GM10266 (cell line): ENCODE results near the gene PARD3B.

Experiments used
- DNase-seq: peaks from one replicate; pipeline ENCODE4 v3.0.0; 2012; ENCODE audit errors: extremely low spot score
- TF ChIP-seq, protein P1 (sequence below): IDR thresholded peaks from 2 replicates; pipeline ENCODE4 v1.5.1; 2012; ENCODE audit warnings: mild to moderate bottlenecking, low read depth; ENCODE audit not compliant: control insufficient read depth, insufficient read depth; ENCODE audit errors: missing control alignments

The PARD3B gene

DNA sequence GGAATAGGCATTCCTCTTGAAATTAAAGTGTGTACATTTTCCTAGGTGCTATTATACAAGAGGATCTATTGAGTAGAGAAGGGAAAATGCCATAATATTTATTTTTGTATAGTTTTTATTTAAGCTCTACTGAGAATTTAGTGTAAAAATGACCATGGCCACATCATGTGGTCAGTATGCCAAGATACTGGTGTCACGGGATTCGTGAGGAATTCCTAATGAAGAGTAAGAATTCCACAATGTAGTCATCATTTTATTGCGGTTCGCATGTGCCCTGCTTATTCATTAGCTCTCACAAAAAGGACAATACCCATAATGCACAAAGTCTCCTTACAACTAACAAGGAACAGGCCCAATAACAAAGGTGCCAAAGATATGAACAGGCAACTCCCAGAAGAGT, 39.3 kb upstream of the PARD3B start:
- TF ChIP-seq, protein P1, sequence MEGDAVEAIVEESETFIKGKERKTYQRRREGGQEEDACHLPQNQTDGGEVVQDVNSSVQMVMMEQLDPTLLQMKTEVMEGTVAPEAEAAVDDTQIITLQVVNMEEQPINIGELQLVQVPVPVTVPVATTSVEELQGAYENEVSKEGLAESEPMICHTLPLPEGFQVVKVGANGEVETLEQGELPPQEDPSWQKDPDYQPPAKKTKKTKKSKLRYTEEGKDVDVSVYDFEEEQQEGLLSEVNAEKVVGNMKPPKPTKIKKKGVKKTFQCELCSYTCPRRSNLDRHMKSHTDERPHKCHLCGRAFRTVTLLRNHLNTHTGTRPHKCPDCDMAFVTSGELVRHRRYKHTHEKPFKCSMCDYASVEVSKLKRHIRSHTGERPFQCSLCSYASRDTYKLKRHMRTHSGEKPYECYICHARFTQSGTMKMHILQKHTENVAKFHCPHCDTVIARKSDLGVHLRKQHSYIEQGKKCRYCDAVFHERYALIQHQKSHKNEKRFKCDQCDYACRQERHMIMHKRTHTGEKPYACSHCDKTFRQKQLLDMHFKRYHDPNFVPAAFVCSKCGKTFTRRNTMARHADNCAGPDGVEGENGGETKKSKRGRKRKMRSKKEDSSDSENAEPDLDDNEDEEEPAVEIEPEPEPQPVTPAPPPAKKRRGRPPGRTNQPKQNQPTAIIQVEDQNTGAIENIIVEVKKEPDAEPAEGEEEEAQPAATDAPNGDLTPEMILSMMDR: no peak
- DNase-seq: no peak

DNA sequence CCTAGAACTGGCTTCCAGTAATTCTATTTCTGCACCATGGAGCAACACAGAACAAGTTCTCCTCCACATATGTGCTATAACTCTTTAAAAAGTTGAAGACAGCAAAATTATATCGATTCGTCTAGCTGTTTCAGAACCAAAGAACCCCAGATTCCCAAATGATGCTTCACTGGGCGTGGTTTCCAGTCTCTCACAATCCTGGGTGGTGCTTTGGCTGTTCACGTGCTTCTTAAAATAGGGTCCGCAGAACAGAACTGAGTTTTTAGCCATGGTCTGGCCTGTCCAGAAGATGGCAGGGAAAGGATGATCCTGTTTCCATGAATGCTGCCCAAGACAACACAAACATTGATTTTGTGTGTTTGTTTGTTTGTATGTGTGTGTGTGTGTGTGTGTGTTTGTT, 37.6 kb upstream of the PARD3B start:
- DNase-seq: no peak

DNA sequence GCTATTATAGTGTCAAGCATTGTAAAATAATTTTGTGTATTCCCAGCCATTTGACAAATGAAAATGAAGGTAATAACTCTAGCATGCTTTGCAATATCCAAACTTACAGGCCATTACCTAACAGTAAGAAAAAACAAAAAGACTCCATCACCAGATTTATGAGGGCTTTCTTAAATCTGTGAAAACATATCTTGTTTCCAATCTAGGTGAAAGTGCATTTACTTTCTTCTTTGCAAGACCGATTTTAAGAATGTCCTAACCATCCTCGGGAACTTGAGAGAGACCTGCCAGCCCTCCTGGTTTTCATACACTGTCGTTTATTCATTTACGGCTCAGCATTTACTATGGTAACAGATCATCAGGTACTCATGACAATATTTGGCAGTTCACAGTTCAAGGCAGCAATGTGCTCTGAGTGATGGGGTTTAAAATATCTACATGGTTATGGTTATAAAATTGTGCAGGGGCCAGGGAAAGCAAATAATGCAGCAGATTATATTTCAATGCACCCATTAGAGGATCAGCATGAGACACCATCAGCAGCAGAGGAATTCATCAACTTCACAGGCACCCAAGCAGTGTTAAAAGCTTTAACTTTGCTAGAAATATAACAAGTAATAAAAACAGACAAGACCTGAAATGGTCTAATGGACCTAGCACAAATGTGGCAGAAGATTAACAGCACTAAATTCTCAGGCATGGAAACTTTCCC, 34.4 kb upstream of the PARD3B start:
- TF ChIP-seq, protein P1: no peak
- DNase-seq: no peak

More for the DNA sequence above, 37.6 kb upstream of the PARD3B start:
- TF ChIP-seq, protein P1: no peak

DNA sequence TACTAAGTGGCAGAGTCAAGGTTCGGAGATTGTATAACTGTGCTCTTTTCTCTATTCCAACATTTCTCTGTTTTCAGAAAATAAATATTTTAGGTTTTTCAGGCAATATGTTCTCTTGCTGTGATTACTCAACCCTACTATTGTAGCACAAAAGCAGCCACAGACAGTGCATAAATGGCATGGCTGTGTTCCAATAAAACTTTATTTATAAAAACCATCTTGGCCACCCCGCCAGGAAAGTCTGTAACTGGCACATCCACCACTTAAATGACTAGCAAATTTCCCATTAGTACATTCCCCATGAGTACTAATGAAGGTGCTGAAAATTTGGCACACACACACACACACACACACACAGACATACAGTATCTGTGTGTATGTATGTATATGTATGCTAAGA, 30.8 kb upstream of the PARD3B start:
- TF ChIP-seq, protein P1: no peak
- DNase-seq: no peak

DNA sequence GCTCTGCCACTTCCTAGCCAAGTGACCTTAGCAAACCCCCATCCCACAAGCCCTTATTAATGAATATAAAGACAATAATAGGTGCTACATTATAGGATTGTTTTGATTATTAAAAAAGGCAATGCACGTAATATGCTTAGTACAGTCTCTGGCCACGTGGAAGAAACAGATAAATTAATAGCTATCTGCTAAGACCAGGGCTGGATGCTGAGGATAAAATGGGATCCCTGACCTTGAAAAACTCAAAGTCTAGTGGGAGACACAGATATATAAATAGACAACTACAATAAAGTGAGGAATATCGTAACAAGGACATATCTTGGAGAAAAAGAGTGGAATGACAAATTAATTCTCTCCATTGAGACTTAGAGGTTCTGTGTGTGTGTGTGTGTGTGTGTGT, 29.9 kb upstream of the PARD3B start:
- TF ChIP-seq, protein P1: no peak
- no peak for DNase-seq

DNA sequence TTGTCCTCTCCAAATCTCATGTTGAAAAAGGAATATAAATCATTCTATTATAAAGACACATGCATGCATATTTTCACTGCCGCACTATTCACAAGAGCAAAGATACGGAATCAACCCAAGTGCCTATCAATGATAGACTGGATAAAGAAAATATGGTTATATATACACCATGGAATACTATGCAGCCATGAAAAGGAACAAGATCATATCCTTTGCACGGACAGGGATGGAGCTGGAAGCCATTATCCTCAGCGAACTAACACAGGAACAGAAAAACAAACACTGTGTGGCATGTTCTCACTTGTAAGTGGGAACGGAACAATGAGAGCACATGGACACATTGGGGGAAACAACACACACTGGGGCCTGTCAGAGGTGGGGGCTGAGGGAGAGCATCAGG, 28.1 kb upstream of the PARD3B start:
- DNase-seq: no peak

More for the DNA sequence above, 28.1 kb upstream of the PARD3B start:
- TF ChIP-seq, protein P1: no peak
